ENCODE measurements around the gene MORF4L1.
"Not testable (repeated sequence)": the region's sequence is repeated elsewhere in the genome, so short reads cannot be mapped to it uniquely, and the experiment has no call there.

Gene MORF4L1

GRCh38 chr15:78900819-78901533, 28.3 kb downstream of the MORF4L1 start:
- not testable (repeated sequence) for DNase-seq (ENCODE audit: low read depth, low spot score)

GRCh38 chr15:78902281-78903032, 29.8 kb downstream of the MORF4L1 start:
- DNase-seq (ENCODE audit: low read depth, low spot score) = not testable (repeated sequence)

DNA sequence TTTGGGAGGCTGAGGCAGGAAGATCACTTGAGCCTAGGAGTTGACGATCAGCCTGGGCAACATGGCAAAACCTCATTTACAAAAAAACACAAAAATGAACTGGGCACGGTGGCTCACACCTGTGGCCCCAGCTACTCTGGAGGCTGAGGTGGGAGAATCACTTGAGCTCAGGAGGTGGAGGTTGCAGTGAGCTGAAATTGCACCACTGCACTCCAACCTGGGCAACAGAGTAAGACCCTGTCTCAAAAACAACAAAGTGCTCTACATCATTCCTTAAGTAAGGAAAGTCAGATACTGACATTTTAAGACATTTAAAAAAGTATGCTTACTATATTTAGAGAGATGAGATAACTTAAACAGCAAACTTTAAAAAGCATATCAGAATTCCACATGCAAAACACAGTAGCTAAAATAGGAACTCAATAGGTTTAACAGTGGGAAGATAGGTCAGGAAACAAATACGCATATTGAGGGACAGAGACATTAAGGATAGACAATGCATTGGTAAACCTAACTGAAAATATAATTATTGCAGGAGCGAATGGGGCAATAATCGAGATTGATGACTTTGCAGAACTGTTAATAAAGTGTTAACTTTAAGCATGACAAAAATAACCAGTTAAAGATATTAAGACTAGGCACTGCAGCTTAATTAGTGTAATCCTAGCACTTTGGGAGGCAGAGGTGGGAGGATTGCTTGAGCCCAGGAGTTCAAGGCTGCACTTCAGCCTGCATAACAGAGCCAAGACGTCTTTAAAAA, 32.1 kb downstream of the MORF4L1 start:
- no peak for DNase-seq (ENCODE audit: low read depth, low spot score)

GRCh38 chr15:78906316-78906620, 33.6 kb downstream of the MORF4L1 start:
- no peak for DNase-seq (ENCODE audit: low read depth, low spot score)

GRCh38 chr15:78907577-78907976, 34.9 kb downstream of the MORF4L1 start:
- no peak for DNase-seq (ENCODE audit: low read depth, low spot score)

DNA sequence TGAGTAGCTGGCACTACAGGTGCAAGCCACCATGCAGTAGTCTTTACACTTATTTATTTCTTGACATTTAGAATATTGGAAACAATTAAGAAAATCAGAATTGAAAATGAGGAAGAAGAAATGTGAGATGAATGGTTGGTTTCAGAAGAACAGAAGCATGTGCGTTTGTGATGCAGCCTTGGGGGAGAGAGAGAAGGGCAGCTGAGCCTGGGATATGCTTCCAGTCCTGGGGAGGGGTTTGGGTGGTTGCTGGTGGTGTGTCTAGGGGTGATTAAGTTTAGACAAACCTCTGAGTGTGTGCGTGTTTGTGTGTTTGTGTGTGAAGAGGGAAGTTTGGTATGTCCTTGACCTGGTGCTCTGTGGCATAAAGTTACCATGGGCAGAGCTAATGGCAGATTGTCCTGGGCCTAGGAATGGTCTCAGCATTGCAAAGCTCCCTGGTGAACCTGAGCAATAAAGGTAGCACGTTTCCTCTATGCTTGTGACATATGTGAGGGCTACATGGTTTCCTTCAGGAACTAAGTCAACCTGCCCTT, 36.5 kb downstream of the MORF4L1 start:
- no peak for DNase-seq (ENCODE audit: low read depth, low spot score)

DNA sequence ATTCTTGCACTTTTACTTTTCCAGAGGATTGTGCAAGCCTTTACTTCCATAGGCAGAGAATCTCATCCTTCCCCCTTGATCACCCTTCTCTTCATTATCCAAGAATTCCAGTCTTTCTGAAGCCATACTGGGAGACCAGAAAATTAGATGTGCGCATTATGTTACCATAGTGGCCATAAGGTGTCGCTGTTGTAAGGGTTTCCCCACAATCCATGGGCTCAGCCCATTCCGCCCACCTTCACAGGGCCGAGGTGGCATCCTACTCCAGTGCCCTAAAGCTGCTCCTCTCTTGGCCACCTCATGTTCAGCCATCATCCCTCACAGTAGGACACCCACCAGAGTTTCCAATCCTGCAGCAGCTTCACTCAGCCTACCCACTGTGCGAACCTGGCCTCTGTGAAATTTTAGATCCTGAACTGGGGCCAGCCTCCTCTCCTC, 37.1 kb downstream of the MORF4L1 start:
- no peak for DNase-seq (ENCODE audit: low read depth, low spot score)

DNA sequence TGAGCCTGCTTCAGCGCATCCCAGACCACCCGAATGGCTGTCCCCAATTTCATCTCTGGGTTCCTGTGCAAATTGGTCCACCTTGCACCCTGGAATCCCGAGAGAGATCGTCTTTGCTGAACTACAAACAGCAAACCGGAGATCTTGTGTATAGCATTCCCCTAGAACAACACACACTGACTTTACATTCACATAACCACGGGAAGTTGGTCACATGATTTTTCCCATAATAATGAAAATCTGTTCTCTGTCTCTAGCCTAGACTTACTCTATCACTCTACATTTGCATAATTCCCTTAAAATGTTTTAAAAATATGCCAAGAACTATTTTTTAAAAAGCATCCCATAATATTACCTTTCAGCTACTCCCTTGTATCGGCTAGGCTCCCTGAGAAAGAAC, 37.6 kb downstream of the MORF4L1 start:
- DNase-seq (ENCODE audit: low read depth, low spot score) = no peak

- DNase-seq (ENCODE audit: low read depth, low spot score) = no peak
These were observed 39.6 kb downstream of the MORF4L1 start for GRCh38 chr15:78912316-78912715.

DNA sequence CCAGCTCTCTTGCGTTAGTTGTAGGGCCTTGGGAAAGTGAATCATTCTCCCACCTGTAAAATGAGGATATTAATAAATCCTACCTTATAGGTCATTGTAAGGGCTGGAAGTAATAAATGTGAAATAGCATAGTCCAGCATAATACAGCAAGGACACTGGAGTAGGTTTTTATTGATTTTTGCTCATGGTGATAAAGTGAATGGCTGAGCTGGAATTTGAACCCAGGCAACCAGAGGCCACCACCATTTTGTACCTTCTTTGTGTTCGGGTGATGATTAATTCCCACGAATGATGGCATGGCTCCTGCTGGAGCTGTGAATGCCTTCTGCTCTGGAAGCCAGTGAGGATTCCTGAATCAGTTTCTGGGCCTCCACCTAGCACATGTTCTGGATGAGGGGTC, 40.3 kb downstream of the MORF4L1 start:
- DNase-seq (ENCODE audit: low read depth, low spot score) = no peak

DNA sequence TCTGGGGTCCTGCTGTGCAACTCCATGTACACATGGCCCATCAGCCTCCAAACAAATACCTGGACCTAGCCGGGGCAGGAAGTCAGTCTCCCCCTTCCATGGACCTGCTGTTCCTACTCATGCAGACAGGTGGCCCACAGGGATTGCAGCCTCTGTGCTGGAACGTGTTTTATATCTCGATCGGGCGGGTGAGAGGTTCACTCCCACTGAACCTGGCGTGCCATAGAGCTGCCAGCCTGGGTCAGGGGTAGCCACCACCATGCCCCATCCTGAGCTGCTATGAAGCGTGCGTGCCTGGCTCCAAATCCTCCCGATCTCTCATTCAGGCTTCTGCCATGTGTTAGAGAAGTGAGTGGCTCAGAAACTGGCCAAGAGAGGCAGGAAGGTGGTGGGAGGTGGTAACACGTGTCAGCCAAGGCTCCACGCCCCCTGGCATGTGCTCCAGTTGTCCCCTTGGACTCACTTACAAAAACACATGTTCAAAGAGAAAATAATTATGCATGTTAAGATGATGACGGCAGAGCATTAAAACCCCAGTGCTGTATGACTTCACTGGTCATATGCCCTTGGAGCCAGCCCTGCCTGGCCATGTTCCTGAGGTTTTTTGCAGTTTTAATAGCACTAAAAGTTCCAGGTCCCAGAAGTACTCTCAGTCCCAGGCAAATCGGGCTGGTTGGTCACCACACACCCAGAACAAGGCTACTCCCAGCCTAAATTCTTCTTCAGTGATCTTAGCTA, 41.5 kb downstream of the MORF4L1 start:
- DNase-seq (ENCODE audit: low read depth, low spot score) = no peak

GRCh38 chr15:78915341-78916087, 42.8 kb downstream of the MORF4L1 start:
- no peak for DNase-seq (ENCODE audit: low read depth, low spot score)

DNA sequence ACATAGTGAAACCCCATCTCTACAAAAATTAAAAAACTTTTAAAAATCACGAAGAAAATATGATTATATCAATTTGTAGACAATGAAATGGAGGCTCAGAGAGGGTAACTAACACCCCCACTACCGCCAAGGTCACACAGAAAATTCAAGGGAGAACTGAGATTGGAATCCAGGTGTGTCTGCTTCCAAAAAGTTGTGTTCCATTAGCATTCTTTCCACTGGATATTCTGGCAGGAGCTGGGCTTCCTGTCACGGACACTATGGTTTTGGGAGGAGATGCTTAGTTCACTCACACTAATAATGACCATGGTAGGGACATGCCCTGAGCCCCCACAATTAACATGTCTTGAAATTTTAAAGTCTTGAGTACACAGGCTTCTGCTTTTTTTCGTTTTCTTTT, 43.4 kb downstream of the MORF4L1 start:
- DNase-seq (ENCODE audit: low read depth, low spot score) = no peak

- DNase-seq (ENCODE audit: low read depth, low spot score) = no peak
These were observed 45.2 kb downstream of the MORF4L1 start for GRCh38 chr15:78917888-78918287.

DNA sequence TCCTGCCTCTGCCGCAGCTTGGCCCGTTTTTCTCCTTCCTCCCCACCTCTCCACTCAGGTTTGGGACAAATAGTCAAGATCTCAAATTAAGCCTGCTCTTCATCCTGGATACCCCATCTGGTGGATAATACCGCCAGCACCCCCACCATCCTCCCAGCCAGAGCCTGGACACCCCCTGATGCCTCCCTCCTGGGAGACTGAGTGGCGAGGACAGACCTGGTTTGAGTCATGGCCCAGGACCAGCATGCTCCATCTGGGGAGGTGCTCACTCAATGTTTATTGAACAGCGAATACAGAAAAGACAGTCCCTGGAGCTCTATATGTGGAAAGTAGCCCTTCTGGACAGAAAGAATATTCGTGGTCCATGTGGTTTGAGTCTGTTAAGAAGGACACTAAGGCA, 48.8 kb downstream of the MORF4L1 start:
- DNase-seq (ENCODE audit: low read depth, low spot score) = no peak

DNA sequence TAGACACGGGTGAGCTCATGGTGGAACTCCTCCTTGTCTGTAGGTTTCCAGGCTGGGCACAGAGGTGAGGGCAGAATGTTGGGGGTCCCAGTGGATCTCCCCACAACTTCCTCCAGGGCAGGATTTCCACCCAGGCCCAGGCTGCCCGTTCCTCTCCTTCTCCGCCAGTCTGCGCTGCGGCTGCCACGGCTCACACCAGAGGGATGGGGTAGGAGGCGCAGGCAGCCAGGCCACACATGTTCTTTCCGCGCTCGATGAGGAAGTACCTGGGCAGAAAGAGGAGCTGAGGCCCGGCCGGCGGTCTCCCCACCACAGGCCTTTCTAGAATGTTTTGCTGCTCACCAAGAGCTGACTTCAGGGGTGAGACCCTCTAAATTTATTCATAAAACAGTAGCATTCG, 49.2 kb downstream of the MORF4L1 start:
- DNase-seq (ENCODE audit: low read depth, low spot score) = no peak

DNA sequence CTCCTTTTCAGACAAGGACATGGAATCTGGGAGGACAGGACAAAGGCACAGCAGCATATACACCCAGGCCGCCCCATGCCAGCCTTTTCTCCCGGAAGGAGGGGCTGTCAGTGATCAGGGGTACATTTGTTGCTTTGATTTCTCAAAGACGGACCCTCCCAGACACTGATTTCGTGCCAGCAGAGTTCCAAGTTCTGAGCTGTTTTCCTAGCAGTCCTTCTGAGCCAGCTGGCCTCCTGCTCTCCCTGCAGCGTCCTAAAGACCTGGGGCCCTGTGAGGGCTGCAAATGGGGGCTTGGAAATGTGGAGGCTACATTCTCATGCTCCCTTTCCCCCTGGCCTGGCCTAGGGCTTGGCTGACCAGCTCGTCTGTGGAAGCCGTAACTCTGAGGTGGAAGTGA, 49.8 kb downstream of the MORF4L1 start:
- no peak for DNase-seq (ENCODE audit: low read depth, low spot score)

DNA sequence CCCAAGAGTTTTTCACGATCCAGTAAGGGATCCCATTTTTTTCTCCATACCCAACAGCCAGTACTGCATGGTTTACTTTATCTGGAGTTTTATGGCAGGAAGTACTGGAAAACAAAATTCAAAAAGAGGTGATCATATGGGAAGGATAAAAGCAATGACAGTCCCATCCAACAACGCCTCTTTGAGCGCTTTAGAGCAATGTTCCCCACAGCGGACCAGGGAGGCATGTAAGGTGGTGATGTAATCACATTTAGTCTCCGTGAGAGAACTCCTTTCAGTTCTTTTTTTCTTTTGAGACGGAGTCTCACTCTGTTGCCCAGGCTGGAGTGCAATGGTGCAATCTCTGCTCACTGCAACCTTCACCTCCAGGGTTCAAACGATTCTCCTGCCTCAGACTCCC, 50.3 kb downstream of the MORF4L1 start:
- no peak for DNase-seq (ENCODE audit: low read depth, low spot score)

DNA sequence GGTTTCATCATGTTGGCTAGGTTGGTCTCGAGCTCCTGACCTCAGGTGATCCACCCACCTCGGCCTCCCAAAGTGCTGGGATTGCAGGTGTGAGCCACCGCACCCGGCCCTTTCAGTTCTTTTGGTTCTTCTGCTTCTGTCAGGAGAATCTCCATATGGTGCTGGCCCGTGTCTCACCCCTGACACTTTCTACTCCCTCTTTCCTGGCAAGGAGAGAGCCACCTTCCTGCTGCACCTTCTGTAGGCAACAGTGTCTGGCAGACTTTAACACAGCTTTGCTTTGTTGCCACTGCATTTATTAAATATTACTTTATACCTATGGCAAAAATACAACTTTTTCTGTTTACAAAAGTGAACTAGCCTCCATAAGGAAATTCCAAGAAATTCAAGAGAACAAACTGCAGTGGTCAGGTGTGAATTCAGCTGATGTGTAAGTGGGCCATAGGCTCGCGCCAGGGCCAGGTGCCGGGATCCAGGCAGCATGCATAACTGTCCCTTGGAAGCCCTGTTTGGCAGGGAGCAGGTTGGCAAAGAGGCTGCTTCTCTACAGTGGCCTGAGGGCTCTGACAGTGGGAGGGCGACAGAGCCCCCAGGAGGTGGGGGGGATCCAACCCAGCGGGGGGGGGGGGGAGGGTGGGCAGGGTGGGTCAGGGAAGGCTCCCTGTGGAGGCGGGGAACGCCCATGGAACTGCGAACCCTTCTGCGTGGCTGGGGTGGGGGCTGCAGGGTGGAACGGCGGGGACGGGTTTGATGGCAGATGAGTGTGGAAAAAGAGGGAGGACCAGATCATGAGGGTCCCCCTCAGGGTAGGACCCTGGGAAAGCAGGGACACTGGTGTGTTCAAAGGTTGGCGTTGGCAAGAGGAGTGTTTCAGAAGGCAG, 51.0 kb downstream of the MORF4L1 start:
- DNase-seq (ENCODE audit: low read depth, low spot score) = no peak

DNA sequence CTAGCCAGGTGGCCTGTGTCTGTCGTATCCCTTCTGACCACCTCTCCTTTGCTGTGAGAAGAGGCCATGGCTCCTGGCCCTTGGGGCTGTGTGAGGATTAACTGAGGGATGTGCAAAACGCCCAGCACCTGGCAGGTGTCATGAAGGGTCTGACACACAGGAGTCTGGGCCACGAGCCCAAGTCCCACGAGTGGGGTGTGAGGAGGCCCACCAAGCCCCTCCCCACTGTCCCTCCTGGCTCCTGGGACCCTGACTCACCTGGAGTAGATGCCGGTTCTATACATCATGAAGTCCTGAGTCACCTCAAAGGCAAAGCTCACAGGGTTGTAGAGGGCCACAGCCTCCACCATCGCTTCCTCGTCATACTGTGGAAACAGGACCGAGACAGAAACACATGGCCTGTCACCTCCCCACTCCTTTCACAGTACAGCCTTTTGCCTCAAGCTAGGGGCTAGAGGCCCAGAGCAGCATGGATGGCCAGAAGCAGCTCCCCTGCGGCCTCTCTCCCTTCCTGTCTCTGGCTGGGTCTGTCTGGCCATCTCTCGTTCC, 52.5 kb downstream of the MORF4L1 start:
- no peak for DNase-seq (ENCODE audit: low read depth, low spot score)
